Measurements from ENCODE around the gene DUSP8. TPM values are rescaled to one million over a fixed set of nuclear protein-coding genes. Genes with fewer than 3 reads are reported as not detected.

DUSP8 gene
- total and polyA plus RNA-seq, 9 of the 15 experiments (the other 6 are each of a cell fraction or from before 2014, with no cell fraction given): 0.14 to 2.0 (median 0.86) TPM; not detected in 2

GRCh38 chr11:1546536-1547466, 25.3 kb downstream of the DUSP8 start (continued):
- TF ChIP-seq TEAD1 (CRISPR knock-in tag; IDR thresholded peaks at IDR 0.05) (0 out of 4 replicates have a peak, but pooled peaks of 1 of the 2 experiments have one; percentile 15), ADNP (tag; IDR thresholded peaks at IDR 0.05) (no peak), IRF9 (tag; IDR thresholded peaks at IDR 0.05) (no peak), E2F6 (IDR thresholded peaks at IDR 0.05; ENCODE audit: borderline replicate concordance in 1 of 2, extremely low read depth in 1 of 2, insufficient read depth in 1 of 2, insufficient read length in 1 of 2, low read depth in 1 of 2, low read length in 1 of 2, poor library complexity in 1 of 2, severe bottlenecking in 1 of 2) (peak; percentile 30 to 75), BHLHE40 (IDR thresholded peaks at IDR 0.05; ENCODE audit: low read length) (peak; percentile 18; the same call in 1 of the 2 replicates), SAFB (IDR thresholded peaks at IDR 0.05; ENCODE audit: borderline replicate concordance, low read depth, low read length) (0 out of 2 replicates have a peak, but pooled peaks have one; percentile 26), UBTF (IDR thresholded peaks at IDR 0.05; ENCODE audit: borderline replicate concordance in 1 of 2, low read depth in 2 of 2, low read length in 2 of 2) (0 out of 4 replicates have a peak, but pooled peaks of 1 of the 2 experiments have one; percentile 20), HDAC2 (IDR thresholded peaks at IDR 0.05) (no peak), CTBP1 (IDR thresholded peaks at IDR 0.05; ENCODE audit: borderline replicate concordance) (peak; percentile 63), RAD21 (CRISPR knock-in tag; conservative IDR thresholded peaks at IDR 0.05 in 1 of 2, IDR thresholded peaks at IDR 0.05 in 1 of 2) (peak; percentile 44 to 74; a peak in 3 of 4 replicates), ZNF586 (CRISPR knock-in tag; conservative IDR thresholded peaks at IDR 0.05) (no peak), POLR2G (IDR thresholded peaks at IDR 0.05; ENCODE audit: low read depth, low read length) (peak; percentile 38; the same call in 1 of the 2 replicates), GATA2 (CRISPR knock-in tag; IDR thresholded peaks at IDR 0.05) (no peak), PREB (CRISPR knock-in tag; IDR thresholded peaks at IDR 0.05) (no peak), ATF3 (IDR thresholded peaks at IDR 0.05) (no peak), ATF3 (CRISPR knock-in tag; conservative IDR thresholded peaks at IDR 0.05) (no peak), YBX1 (IDR thresholded peaks at IDR 0.05) (no peak)
